Stomach (tissue), 4 donors: ENCODE measurements around the gene CDC25A.

Experiments used
- EP300 ChIP-seq: sonication (generic); formaldehyde crosslinking; IDR thresholded peaks from one replicate; pipeline ENCODE4 v1.6.1; 2017; ENCODE audit warnings: antibody characterized with exemption
- POLR2A ChIP-seq, 4 donors: fragments of 450-650 bp; IDR thresholded peaks; one replicate each; pipeline ENCODE4 v1.6.1; 2016; ENCODE audit warnings: antibody characterized with exemption in 4 of 4, control low read depth in 2 of 4, mild to moderate bottlenecking in 1 of 4, moderate library complexity in 1 of 4
- POLR2AphosphoS5 ChIP-seq, 3 donors: sonication (generic); formaldehyde crosslinking; IDR thresholded peaks; one replicate each; pipeline ENCODE4 v1.6.1; 2016; ENCODE audit warnings: antibody characterized with exemption in 3 of 3
- TF ChIP-seq, protein P1 (sequence below), 7 experiments: fragments of 450-650 bp in 4 of 7; fragments of 200-600 bp in 3 of 7; sonication (generic) in 3 of 7; IDR thresholded peaks; one replicate each; pipeline ENCODE4 v1.5.1; 2016 to 2019; ENCODE audit warnings: antibody characterized with exemption in 7 of 7, control low read depth in 2 of 7, mild to moderate bottlenecking in 1 of 7

DNA sequence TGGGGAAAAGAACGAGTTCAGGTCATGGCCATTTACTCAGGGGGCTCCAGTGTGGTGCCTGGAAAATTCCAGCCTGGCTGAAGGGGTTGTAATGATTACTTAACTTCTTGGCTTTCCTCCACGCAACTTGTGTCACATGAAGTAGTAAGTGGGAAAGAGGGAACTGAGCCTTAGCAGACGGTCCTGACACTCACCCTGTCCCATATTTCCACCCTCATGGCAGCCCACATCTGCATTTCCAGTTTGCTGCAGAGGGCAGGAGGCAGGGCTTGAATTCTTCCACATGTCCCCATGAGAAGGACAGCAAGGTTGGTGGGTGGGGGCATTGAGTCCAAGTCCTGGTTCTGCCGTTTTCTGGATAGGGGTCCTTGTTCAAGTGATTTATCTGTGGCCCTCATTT lies 27.2 kb upstream of the CDC25A start:
- TF ChIP-seq, protein P1, sequence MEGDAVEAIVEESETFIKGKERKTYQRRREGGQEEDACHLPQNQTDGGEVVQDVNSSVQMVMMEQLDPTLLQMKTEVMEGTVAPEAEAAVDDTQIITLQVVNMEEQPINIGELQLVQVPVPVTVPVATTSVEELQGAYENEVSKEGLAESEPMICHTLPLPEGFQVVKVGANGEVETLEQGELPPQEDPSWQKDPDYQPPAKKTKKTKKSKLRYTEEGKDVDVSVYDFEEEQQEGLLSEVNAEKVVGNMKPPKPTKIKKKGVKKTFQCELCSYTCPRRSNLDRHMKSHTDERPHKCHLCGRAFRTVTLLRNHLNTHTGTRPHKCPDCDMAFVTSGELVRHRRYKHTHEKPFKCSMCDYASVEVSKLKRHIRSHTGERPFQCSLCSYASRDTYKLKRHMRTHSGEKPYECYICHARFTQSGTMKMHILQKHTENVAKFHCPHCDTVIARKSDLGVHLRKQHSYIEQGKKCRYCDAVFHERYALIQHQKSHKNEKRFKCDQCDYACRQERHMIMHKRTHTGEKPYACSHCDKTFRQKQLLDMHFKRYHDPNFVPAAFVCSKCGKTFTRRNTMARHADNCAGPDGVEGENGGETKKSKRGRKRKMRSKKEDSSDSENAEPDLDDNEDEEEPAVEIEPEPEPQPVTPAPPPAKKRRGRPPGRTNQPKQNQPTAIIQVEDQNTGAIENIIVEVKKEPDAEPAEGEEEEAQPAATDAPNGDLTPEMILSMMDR (IDR thresholded peaks at IDR 0.05): no peak
- peak in 2 of 3 donors; percentile 30 to 40 for TF ChIP-seq POLR2AphosphoS5 (IDR thresholded peaks at IDR 0.05)
- TF ChIP-seq POLR2A (IDR thresholded peaks at IDR 0.05): no peak
- no peak for TF ChIP-seq EP300
